HCT116 (cell line): ENCODE results near the gene EOLA2. TPM values are rescaled to one million over a fixed set of nuclear protein-coding genes. Genes with fewer than 3 reads are reported as not detected.

Experiments
- ATAC-seq: fragments of 200-7000 bp; cut with Tn5 transposase; 2 replicates; pipeline ENCODE4 v1.9.1; 2020; ENCODE audit warnings: mild to moderate bottlenecking, moderate library complexity
- BruUV-seq: library from RNA; stranded (reverse); fragments of 400-500 nt; replicated peaks from 2 replicates; lab custom pipeline; 2021; lab: Mats Ljungman, UMichigan
- CTCF ChIA-PET: fragments of 300-600 bp; sonication (Branson Sonifier 250); formaldehyde crosslinking; loops from one replicate; lab custom pipeline; 2021; ENCODE audit warnings: antibody characterized with exemption; lab: Charles Lee
- POLR2A ChIA-PET: fragments of 300-600, 350-600 bp; sonication (Branson Sonifier 250); formaldehyde crosslinking; loops from one replicate; lab custom pipeline; 2021; ENCODE audit warnings: antibody characterized with exemption; lab: Charles Lee
- RAD21 ChIA-PET, 2 experiments: fragments of 300-600 bp; sonication (Branson Sonifier 250); formaldehyde crosslinking; loops; one replicate each; lab custom pipeline; 2023; ENCODE audit warnings: low total read pairs in 2 of 2; ENCODE audit not compliant: uncharacterized antibody in 2 of 2, unreplicated experiment in 2 of 2, low non-redundant PET in 1 of 2; lab: Charles Lee
- DNase-seq: peaks from one replicate; pipeline ENCODE4 v3.0.0-alpha.2; 2010; ENCODE audit warnings: low read depth, low spot score
- H2AFZ ChIP-seq: fragments of 200-600 bp; shearing (Covaris generic), sonication (generic); 2 replicates; pipeline ENCODE4 v1.6.1; 2017; ENCODE audit warnings: low read depth, mixed run types, mixed read lengths, antibody characterized with exemption, low read length; ENCODE audit not compliant: poor library complexity, severe bottlenecking
- H3K27ac ChIP-seq: 2 replicates; pipeline ENCODE4 v1.5.1; 2012; ENCODE audit warnings: low read depth, low read length
- H3K27me3 ChIP-seq: fragments of 200-600 bp; sonication (generic); 2 replicates; pipeline ENCODE4 v1.6.1; 2016; ENCODE audit warnings: mixed run types, low read length, mixed read lengths; ENCODE audit not compliant: insufficient read depth
- H3K36me3 ChIP-seq, 2 experiments: fragments of 200-500 bp in 1 of 2; fragments of 200-600 bp in 1 of 2; sonication (Bioruptor generic) in 1 of 2; sonication (generic) in 1 of 2; 2 replicates each; pipeline versions ENCODE4 v1.5.1 to v1.6.1; 2014 to 2016; ENCODE audit warnings: low read length in 2 of 2, inconsistent platforms in 1 of 2, mixed read lengths in 1 of 2, mixed run types in 1 of 2; ENCODE audit not compliant: insufficient read depth in 2 of 2, control insufficient read depth in 1 of 2
- H3K4me1 ChIP-seq, 2 experiments: fragments of 200-600 bp in 1 of 2; sonication (generic) in 1 of 2; 2 replicates each; pipeline versions ENCODE4 v1.5.1 to v1.6.1; 2012 to 2017; ENCODE audit warnings: low read length in 2 of 2, inconsistent platforms in 1 of 2, mild to moderate bottlenecking in 1 of 2, mixed read lengths in 1 of 2, mixed run types in 1 of 2, moderate library complexity in 1 of 2; ENCODE audit not compliant: insufficient read depth in 2 of 2, control insufficient read depth in 1 of 2
- H3K4me2 ChIP-seq: fragments of 200-600 bp; sonication (generic); 2 replicates; pipeline ENCODE4 v1.6.1; 2017; ENCODE audit warnings: mixed run types, low read length, mixed read lengths
- H3K4me3 ChIP-seq, 2 experiments: fragments of 200-600 bp in 1 of 2; sonication (generic) in 1 of 2; replicated peaks in 1 of 2; 2 replicates each; pipeline ENCODE4 v1.5.1; 2011 to 2016; ENCODE audit warnings: low read length in 2 of 2, control low read depth in 1 of 2, low read depth in 1 of 2, mild to moderate bottlenecking in 1 of 2, mixed read lengths in 1 of 2, mixed run types in 1 of 2
- H3K79me2 ChIP-seq: fragments of 200-600 bp; sonication (generic); 2 replicates; pipeline ENCODE4 v1.6.1; 2017; ENCODE audit warnings: mild to moderate bottlenecking, mixed run types, low read length, moderate library complexity, mixed read lengths; ENCODE audit not compliant: insufficient read depth
- H3K9ac ChIP-seq: fragments of 200-600 bp; sonication (generic); 2 replicates; pipeline ENCODE4 v1.6.1; 2016; ENCODE audit warnings: low read length, mixed read lengths
- H3K9me2 ChIP-seq: fragments of 200-600 bp; sonication (generic), shearing (Covaris generic); 2 replicates; pipeline ENCODE4 v1.6.1; 2017; ENCODE audit warnings: mixed run types, mild to moderate bottlenecking, moderate library complexity; ENCODE audit not compliant: insufficient read depth
- H3K9me3 ChIP-seq, 2 experiments: fragments of 200-500 bp in 1 of 2; fragments of 200-600 bp in 1 of 2; sonication (Bioruptor generic) in 1 of 2; sonication (generic) in 1 of 2; 2 replicates each; pipeline ENCODE4 v1.6.1; 2014 to 2017; ENCODE audit warnings: low read length in 2 of 2, mixed read lengths in 2 of 2, inconsistent platforms in 1 of 2, low read depth in 1 of 2, mild to moderate bottlenecking in 1 of 2, mixed run types in 1 of 2, moderate library complexity in 1 of 2; ENCODE audit not compliant: control insufficient read depth in 1 of 2, insufficient read depth in 1 of 2
- H4K20me1 ChIP-seq: fragments of 200-600 bp; sonication (generic), shearing (Covaris generic); 2 replicates; pipeline ENCODE4 v1.6.1; 2017; ENCODE audit warnings: mixed run types, mild to moderate bottlenecking, moderate library complexity; ENCODE audit not compliant: insufficient read depth
- CEBPB ChIP-seq: IDR thresholded peaks from 2 replicates; pipeline ENCODE4 v1.6.1; 2012; ENCODE audit warnings: low read depth
- EGR1 ChIP-seq: IDR thresholded peaks from 2 replicates; pipeline ENCODE4 v1.6.1; 2012; ENCODE audit warnings: low read depth
- EZH2phosphoT487 ChIP-seq: fragments of 200-600 bp; IDR thresholded peaks from 2 replicates; pipeline ENCODE4 v1.6.1; 2018; ENCODE audit warnings: antibody characterized with exemption, borderline replicate concordance
- JUND ChIP-seq: IDR thresholded peaks from 2 replicates; pipeline ENCODE4 v1.6.1; 2012
- POLR2A ChIP-seq: IDR thresholded peaks from 2 replicates; pipeline ENCODE4 v1.7.0; 2011; ENCODE audit warnings: borderline replicate concordance; ENCODE audit not compliant: insufficient read depth, insufficient read length; ENCODE audit errors: extremely low read depth
- ZFX ChIP-seq: fragments of 450-650 bp; IDR thresholded peaks from 2 replicates; pipeline ENCODE4 v1.6.1; 2017
- intact Hi-C: fragments of 100-400 bp; cut with micrococcal nuclease; formaldehyde crosslinking; loops from 2 replicates; pipeline ENCODE4 v1.10.0; 2022
- total RNA-seq: library from RNA; stranded (reverse); gene quantifications from one replicate; pipeline ENCODE4 v1.2.1, GENCODE V29; 2021; ENCODE audit not compliant: unreplicated experiment
- TF ChIP-seq, protein P1 (sequence below): IDR thresholded peaks from 2 replicates; pipeline ENCODE4 v1.6.1; 2011; ENCODE audit warnings: mild to moderate bottlenecking, low read length, moderate library complexity; ENCODE audit not compliant: insufficient replicate concordance; ENCODE audit errors: extremely low read depth
- TF ChIP-seq, protein P2 (sequence below): IDR thresholded peaks from 2 replicates; pipeline ENCODE4 v1.6.1; 2012
- TF ChIP-seq, protein P3 (sequence below), 3 experiments: fragments of 200-600 bp in 1 of 3; sonication (generic) in 1 of 3; IDR thresholded peaks in 2 of 3; conservative IDR thresholded peaks in 1 of 3; 2 replicates each; pipeline ENCODE4 v1.5.1; 2012 to 2017; ENCODE audit warnings: low read depth in 2 of 3, low read length in 2 of 3, antibody characterized with exemption in 1 of 3, borderline replicate concordance in 1 of 3, control low read depth in 1 of 3, mild to moderate bottlenecking in 1 of 3, mixed read lengths in 1 of 3, mixed run types in 1 of 3, moderate library complexity in 1 of 3; ENCODE audit not compliant: insufficient read depth in 1 of 3
- TF ChIP-seq, protein P4 (sequence below): IDR thresholded peaks from 2 replicates; pipeline ENCODE4 v1.6.1; 2012; ENCODE audit warnings: low read depth

Gene EOLA2
- total RNA-seq, 1 experiment from 2014 or later: 26.4 TPM

DNA sequence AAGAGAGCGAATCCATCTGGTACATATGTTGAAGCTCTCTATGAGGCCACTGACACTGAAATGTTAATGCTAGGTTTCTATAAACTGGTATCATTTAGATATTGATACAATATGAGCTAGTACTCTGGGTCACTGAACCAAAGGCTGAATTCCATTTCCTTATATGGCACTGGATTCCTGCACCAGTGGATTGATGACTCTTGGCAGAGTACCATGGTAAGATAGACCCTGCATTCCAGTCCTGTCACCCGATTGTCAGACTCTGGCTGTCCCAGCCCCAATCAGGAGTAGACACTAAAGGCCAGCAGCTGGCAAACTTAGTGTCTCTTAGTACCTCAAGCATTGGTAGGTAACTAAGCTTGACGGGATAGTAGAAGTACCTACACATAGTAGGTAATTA, 44.0 kb upstream of the EOLA2 start (continued):
- TF ChIP-seq, protein P1, sequence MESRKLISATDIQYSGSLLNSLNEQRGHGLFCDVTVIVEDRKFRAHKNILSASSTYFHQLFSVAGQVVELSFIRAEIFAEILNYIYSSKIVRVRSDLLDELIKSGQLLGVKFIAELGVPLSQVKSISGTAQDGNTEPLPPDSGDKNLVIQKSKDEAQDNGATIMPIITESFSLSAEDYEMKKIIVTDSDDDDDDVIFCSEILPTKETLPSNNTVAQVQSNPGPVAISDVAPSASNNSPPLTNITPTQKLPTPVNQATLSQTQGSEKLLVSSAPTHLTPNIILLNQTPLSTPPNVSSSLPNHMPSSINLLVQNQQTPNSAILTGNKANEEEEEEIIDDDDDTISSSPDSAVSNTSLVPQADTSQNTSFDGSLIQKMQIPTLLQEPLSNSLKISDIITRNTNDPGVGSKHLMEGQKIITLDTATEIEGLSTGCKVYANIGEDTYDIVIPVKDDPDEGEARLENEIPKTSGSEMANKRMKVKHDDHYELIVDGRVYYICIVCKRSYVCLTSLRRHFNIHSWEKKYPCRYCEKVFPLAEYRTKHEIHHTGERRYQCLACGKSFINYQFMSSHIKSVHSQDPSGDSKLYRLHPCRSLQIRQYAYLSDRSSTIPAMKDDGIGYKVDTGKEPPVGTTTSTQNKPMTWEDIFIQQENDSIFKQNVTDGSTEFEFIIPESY: no peak
- TF ChIP-seq CEBPB: no peak
- TF ChIP-seq EGR1: no peak
- TF ChIP-seq ZFX: no peak

DNA sequence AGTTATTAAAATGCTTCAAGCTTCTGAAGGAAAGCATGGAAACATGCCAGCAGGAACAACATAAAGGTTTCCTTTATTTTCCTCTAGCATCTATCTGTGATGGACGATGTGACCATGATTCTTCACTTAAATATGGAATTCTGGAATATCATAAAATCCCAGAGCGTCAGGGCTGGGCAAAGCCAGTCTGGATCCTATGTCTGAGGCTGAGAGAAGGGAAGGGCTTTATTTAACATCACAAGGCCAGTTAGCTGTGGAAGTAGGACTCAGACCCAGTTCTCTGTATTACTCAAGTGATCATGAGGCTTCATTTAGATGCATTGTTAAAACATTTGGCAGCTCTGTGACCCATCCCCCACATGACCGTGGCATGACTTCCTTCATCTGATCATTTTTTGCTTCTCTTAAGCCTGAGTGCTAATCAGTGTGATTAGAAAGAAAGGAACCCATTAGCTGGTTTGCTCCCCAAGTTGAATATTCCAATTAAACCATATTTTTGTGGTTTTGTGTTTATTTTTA, 40.9 kb upstream of the EOLA2 start:
- no peaks in the 10 kb centered on the region for H3K9me2 ChIP-seq
- H3K4me1 ChIP-seq: no peaks in the 10 kb centered on the region
- no peaks in the 10 kb centered on the region for H3K79me2 ChIP-seq
- no TSS peak for BruUV-seq
- no peaks in the 10 kb centered on the region; the same call in 1 of the 2 replicates for H4K20me1 ChIP-seq
- DNase-seq (no peak), ATAC-seq (no peak)
- ChIA-PET POLR2A (no interaction called here), RAD21 (no interaction called here), CTCF (interaction anchor here (1.4 kb wide), 1 partner anchor 467 kb away, joined by 3 read pairs; no protein-coding TSS in a partner anchor)
- no peak overlapping the region for H3K9ac ChIP-seq
- H3K27ac ChIP-seq: no peak overlapping the region
- intact Hi-C loops: no loop called here
- no peak overlapping the region for H3K4me2 ChIP-seq
- no peak for TF ChIP-seq JUND
- TF ChIP-seq EGR1: no peak
- TF ChIP-seq, protein P2, sequence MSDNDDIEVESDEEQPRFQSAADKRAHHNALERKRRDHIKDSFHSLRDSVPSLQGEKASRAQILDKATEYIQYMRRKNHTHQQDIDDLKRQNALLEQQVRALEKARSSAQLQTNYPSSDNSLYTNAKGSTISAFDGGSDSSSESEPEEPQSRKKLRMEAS: no peak
- TF ChIP-seq POLR2A: no peak
- TF ChIP-seq, protein P3, sequence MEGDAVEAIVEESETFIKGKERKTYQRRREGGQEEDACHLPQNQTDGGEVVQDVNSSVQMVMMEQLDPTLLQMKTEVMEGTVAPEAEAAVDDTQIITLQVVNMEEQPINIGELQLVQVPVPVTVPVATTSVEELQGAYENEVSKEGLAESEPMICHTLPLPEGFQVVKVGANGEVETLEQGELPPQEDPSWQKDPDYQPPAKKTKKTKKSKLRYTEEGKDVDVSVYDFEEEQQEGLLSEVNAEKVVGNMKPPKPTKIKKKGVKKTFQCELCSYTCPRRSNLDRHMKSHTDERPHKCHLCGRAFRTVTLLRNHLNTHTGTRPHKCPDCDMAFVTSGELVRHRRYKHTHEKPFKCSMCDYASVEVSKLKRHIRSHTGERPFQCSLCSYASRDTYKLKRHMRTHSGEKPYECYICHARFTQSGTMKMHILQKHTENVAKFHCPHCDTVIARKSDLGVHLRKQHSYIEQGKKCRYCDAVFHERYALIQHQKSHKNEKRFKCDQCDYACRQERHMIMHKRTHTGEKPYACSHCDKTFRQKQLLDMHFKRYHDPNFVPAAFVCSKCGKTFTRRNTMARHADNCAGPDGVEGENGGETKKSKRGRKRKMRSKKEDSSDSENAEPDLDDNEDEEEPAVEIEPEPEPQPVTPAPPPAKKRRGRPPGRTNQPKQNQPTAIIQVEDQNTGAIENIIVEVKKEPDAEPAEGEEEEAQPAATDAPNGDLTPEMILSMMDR (IDR thresholded peaks at IDR 0.05 in 2 of 3, conservative IDR thresholded peaks at IDR 0.05 in 1 of 3; ENCODE audit: borderline replicate concordance in 1 of 3, insufficient read depth in 1 of 3, low read depth in 2 of 3, low read length in 2 of 3): no peak
- no peak for TF ChIP-seq EZH2phosphoT487
- TF ChIP-seq, protein P4, sequence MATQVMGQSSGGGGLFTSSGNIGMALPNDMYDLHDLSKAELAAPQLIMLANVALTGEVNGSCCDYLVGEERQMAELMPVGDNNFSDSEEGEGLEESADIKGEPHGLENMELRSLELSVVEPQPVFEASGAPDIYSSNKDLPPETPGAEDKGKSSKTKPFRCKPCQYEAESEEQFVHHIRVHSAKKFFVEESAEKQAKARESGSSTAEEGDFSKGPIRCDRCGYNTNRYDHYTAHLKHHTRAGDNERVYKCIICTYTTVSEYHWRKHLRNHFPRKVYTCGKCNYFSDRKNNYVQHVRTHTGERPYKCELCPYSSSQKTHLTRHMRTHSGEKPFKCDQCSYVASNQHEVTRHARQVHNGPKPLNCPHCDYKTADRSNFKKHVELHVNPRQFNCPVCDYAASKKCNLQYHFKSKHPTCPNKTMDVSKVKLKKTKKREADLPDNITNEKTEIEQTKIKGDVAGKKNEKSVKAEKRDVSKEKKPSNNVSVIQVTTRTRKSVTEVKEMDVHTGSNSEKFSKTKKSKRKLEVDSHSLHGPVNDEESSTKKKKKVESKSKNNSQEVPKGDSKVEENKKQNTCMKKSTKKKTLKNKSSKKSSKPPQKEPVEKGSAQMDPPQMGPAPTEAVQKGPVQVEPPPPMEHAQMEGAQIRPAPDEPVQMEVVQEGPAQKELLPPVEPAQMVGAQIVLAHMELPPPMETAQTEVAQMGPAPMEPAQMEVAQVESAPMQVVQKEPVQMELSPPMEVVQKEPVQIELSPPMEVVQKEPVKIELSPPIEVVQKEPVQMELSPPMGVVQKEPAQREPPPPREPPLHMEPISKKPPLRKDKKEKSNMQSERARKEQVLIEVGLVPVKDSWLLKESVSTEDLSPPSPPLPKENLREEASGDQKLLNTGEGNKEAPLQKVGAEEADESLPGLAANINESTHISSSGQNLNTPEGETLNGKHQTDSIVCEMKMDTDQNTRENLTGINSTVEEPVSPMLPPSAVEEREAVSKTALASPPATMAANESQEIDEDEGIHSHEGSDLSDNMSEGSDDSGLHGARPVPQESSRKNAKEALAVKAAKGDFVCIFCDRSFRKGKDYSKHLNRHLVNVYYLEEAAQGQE: no peak
- no peak overlapping the region for H3K4me3 ChIP-seq
- H3K36me3 ChIP-seq: no peaks in the 10 kb centered on the region
- H3K9me3 ChIP-seq: no peaks in the 10 kb centered on the region
- H2AFZ ChIP-seq: no peak overlapping the region
- no peaks in the 10 kb centered on the region for H3K27me3 ChIP-seq
